Thyroid gland (tissue), 4 donors: ENCODE measurements around the gene RNF115. TPM values are rescaled to one million over a fixed set of nuclear protein-coding genes. Genes with fewer than 3 reads are reported as not detected.
A peak's percentile ranks its signal among the peaks of the same experiment; 100 is the strongest.
"Not testable (repeated sequence)": the region's sequence is repeated elsewhere in the genome, so short reads cannot be mapped to it uniquely, and the experiment has no call there.

Experiments used
- DNase-seq, 2 donors: peaks; one replicate each; pipeline ENCODE4 v3.0.0-alpha.2; 2019
- H3K27ac ChIP-seq, 3 donors: fragments of 200-600 bp; sonication (generic); 1 replicate in 2 of 3; 2 replicates in 1 of 3; pipeline ENCODE4 v1.5.1; 2016 to 2019; ENCODE audit warnings: mild to moderate bottlenecking in 1 of 3, moderate library complexity in 1 of 3
- H3K27me3 ChIP-seq: fragments of 200-600 bp; sonication (generic); one replicate; pipeline ENCODE4 v1.5.1; 2019
- H3K36me3 ChIP-seq, 2 donors: fragments of 200-600 bp; sonication (generic); one replicate each; pipeline ENCODE4 v1.5.1; 2016 to 2019
- H3K4me1 ChIP-seq, 2 donors: fragments of 200-600 bp; sonication (generic); one replicate each; pipeline ENCODE4 v1.5.1; 2017 to 2019
- H3K4me3 ChIP-seq, 3 donors: fragments of 200-600 bp; sonication (generic); replicated peaks in 1 of 3; 1 replicate in 2 of 3; 2 replicates in 1 of 3; pipeline ENCODE4 v1.5.1; 2016; ENCODE audit warnings: mild to moderate bottlenecking in 1 of 3
- H3K9me3 ChIP-seq: fragments of 200-600 bp; sonication (generic); one replicate; pipeline ENCODE4 v1.5.1; 2017
- POLR2A ChIP-seq, 2 donors: fragments of 450-650 bp; IDR thresholded peaks; one replicate each; pipeline ENCODE4 v1.6.1; 2017; ENCODE audit warnings: antibody characterized with exemption in 2 of 2, mild to moderate bottlenecking in 2 of 2, moderate library complexity in 1 of 2
- WGBS, 2 donors: methylation state at CpG; one replicate each; pipeline ENCODE4 v1.1.5; 2017; 5-methylcytosine and 5-hydroxymethylcytosine counted together
- intact Hi-C: fragments of 100-400 bp; cut with DNase I; formaldehyde crosslinking; loops from one replicate; pipeline ENCODE4 v1.15.1; 2023
- total RNA-seq, 4 donors: library from RNA; depleted of rRNA; stranded (reverse); fragments of >200 nt; gene quantifications; one replicate each; pipeline ENCODE4 v1.2.3, GENCODE V29; 2016
- TF ChIP-seq, protein P1 (sequence below), 6 experiments: fragments of 200-600 bp in 3 of 6; fragments of 450-650 bp in 3 of 6; sonication (generic) in 3 of 6; IDR thresholded peaks; one replicate each; pipeline ENCODE4 v1.5.1; 2016 to 2019; ENCODE audit warnings: antibody characterized with exemption in 6 of 6, mild to moderate bottlenecking in 2 of 6, inconsistent platforms in 1 of 6, moderate library complexity in 1 of 6

Gene RNF115
- total RNA-seq, 4 donors from 2014 or later: 17.2 to 33.9 (median 25.4) TPM

DNA sequence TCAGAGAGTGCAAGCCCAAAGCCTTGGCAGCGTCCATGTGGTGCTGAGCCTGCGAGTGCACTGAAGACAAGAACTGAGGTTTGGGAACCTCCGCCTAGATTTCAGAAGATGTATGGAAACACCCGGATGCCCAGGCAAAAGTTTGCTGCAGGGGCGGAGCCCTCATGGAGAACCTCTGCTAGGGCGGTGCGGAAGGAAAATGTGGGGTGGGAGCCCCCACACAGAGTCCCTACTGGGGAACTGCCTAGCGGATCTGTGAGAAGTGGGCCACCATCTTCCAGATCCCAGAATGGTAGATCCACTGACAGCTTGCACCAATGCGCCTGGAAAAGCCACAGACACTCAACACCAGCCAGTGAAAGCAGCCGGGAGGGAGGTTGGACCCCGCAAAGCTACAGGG, 62.4 kb downstream of the RNF115 start:
- 94 to 98% methylated on average over 10 to 11 of the region's 11 CpGs for WGBS, 2 donors
- intact Hi-C loops, H3K4me3 ChIP-seq, H3K27ac ChIP-seq, DNase-seq, H3K27me3 ChIP-seq, H3K36me3 ChIP-seq, H3K9me3 ChIP-seq: not testable (repeated sequence)
- peaks cover 0 to 15% of the 10 kb centered on the region in 2 donors for H3K4me1 ChIP-seq

DNA sequence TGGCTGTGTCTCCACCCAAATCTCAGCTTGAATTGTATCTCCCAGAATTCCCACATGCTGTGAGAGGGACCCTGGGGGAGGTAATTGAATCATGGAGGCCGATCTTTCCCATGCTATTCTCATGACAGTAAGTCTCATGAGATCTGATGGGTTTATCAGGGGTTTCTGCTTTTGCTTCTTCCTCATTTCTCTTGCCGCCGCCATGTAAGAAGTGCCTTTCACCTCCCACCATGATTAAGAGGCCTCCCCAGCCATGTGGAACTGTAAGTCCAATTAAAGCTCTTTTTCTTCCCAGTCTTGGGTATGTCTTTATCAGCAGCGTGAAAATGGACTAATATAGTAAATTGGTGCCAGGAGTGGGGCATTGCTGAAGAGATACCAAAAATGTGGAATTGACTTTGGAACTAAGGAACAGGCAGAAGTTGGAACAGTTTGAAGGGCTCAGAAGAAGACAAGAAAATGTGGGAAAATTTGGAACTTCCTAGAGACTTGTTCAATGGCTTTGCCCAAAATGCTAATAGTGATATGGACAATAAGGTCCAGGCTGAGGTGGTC, 63.4 kb downstream of the RNF115 start:
- H3K27ac ChIP-seq, H3K27me3 ChIP-seq, H3K36me3 ChIP-seq, H3K4me3 ChIP-seq, H3K9me3 ChIP-seq, DNase-seq, intact Hi-C loops: not testable (repeated sequence)
- H3K4me1 ChIP-seq: peaks cover 0 to 11% of the 10 kb centered on the region in 2 donors
- 97 to 98% methylated on average over 4 of the region's 4 CpGs for WGBS, 2 donors

DNA sequence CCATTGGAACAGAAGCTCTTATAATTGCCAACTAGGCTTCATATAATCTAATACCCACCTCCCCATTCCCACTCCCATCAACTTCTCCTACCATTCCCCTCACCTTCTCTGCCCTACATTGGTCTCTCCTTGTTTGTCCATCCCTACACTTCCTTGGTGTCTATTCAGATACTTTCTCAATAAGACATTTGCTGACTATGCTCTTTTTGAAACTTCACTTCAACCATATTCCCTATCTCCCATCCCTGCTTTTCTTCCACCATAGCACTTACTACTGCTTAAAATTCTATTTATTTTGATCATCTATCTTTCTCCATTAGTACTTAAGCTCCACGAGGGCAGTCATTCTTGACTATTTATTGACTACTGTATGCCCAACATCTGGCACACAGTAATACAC, 64.2 kb downstream of the RNF115 start:
- TF ChIP-seq, protein P1, sequence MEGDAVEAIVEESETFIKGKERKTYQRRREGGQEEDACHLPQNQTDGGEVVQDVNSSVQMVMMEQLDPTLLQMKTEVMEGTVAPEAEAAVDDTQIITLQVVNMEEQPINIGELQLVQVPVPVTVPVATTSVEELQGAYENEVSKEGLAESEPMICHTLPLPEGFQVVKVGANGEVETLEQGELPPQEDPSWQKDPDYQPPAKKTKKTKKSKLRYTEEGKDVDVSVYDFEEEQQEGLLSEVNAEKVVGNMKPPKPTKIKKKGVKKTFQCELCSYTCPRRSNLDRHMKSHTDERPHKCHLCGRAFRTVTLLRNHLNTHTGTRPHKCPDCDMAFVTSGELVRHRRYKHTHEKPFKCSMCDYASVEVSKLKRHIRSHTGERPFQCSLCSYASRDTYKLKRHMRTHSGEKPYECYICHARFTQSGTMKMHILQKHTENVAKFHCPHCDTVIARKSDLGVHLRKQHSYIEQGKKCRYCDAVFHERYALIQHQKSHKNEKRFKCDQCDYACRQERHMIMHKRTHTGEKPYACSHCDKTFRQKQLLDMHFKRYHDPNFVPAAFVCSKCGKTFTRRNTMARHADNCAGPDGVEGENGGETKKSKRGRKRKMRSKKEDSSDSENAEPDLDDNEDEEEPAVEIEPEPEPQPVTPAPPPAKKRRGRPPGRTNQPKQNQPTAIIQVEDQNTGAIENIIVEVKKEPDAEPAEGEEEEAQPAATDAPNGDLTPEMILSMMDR (IDR thresholded peaks at IDR 0.05): no peak
- no peak for TF ChIP-seq POLR2A (IDR thresholded peaks at IDR 0.05)
- no peak for DNase-seq
- Histone ChIP-seq H3K27me3 (no peaks in the 10 kb centered on the region), H3K9me3 (no peaks in the 10 kb centered on the region), H3K27ac (no peak overlapping the region), H3K4me3 (no peak overlapping the region), H3K4me1 (peaks cover 0 to 7% of the 10 kb centered on the region in 2 donors), H3K36me3 (peaks cover 0 to 5% of the 10 kb centered on the region in 2 donors)
- intact Hi-C loops: no loop called here
- 98 to 100% methylated on average over 1 of the region's 1 CpG for WGBS, 2 donors

DNA sequence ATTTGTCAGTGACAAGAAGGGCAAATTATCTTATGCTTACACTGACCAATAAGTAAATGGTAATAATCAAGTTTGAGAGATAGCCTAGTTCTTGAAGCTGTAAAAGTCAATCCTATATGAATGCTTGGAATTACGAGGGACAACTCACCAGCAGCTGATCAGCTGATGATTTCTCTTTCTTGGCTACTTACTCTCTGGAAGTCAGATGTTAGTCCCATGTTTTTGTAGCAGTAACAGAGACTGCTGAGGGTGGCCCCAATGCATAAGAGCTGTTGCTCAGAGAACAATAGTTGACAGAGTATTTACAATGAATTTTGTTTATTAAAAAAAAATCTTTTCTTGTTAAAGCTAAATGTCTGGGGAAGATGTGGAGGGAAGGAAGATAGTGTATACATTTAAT, 65.3 kb downstream of the RNF115 start:
- no peak overlapping the region for H3K4me3 ChIP-seq
- intact Hi-C loops: no loop called here
- H3K9me3 ChIP-seq: no peaks in the 10 kb centered on the region
- no peaks in the 10 kb centered on the region for H3K4me1 ChIP-seq
- no peak for DNase-seq
- WGBS, 2 donors: 79 to 100% methylated on average over 1 of the region's 1 CpG
- peaks cover 0 to 5% of the 10 kb centered on the region in 2 donors for H3K36me3 ChIP-seq
- no peak for TF ChIP-seq POLR2A (IDR thresholded peaks at IDR 0.05)
- TF ChIP-seq, protein P1 (IDR thresholded peaks at IDR 0.05): no peak
- H3K27me3 ChIP-seq: no peaks in the 10 kb centered on the region
- H3K27ac ChIP-seq: no peak overlapping the region

DNA sequence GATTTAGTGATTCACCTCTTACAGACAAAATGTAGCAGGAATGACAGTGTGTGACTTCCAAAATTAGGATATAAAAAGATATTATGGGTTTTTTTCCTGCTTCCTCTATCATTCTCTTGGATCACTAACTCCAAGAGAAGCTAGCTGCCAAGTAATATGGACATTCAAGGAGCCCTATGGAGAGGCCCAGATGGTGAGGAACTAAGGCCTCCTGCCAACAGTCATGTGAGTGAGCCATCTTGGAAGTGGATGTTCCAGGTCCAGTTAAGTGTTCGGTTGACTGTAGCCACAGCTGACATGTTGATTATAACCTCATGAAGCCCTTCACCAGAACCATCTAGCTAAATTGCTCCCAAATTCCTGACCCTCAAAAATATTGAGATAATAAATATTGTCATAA, 65.8 kb downstream of the RNF115 start:
- TF ChIP-seq, protein P1 (IDR thresholded peaks at IDR 0.05): no peak
- TF ChIP-seq POLR2A (IDR thresholded peaks at IDR 0.05): no peak
- Histone ChIP-seq H3K27ac (no peak overlapping the region), H3K9me3 (no peaks in the 10 kb centered on the region), H3K36me3 (peaks cover 0 to 5% of the 10 kb centered on the region in 2 donors), H3K4me3 (no peak overlapping the region), H3K27me3 (no peaks in the 10 kb centered on the region), H3K4me1 (no peaks in the 10 kb centered on the region)
- WGBS, 2 donors: 88 to 100% methylated on average over 1 of the region's 1 CpG
- peak in 1 of 2 donors; percentile 9 for DNase-seq
- intact Hi-C loops: no loop called here

DNA sequence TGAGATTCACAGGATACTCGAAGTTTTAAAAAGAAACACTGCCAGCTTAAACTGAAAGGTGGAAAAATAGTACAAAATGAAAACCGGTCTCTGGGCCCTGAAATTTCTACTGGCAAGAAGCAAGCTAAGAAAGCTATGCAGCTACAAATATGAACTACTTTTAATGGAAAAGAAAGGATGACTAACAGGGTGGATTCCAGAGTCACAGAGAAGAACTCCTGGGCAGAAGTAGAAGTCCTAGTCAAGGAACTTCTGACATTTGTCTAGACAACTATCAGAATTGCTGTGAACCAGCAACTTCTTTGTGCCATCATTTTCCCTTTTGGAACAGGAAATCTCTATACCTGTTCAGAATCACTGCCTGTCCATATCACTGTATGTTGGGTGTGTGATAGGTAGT, 66.5 kb downstream of the RNF115 start:
- WGBS, 2 donors: 73 to 89% methylated on average over 2 of the region's 2 CpGs
- H3K4me3 ChIP-seq: no peak overlapping the region
- TF ChIP-seq, protein P1 (IDR thresholded peaks at IDR 0.05): no peak
- TF ChIP-seq POLR2A (IDR thresholded peaks at IDR 0.05): no peak
- no peak overlapping the region for H3K27ac ChIP-seq
- H3K27me3 ChIP-seq: no peaks in the 10 kb centered on the region
- intact Hi-C loops: no loop called here
- peaks cover 0 to 5% of the 10 kb centered on the region in 2 donors for H3K36me3 ChIP-seq
- DNase-seq: no peak
- H3K4me1 ChIP-seq: no peaks in the 10 kb centered on the region
- no peaks in the 10 kb centered on the region for H3K9me3 ChIP-seq
